Mucosa of stomach (tissue), 1 donor: ENCODE results near the gene FOSL1.

Source experiments
- H3K27me3 ChIP-seq: one replicate; pipeline ENCODE4 v1.7.0; 2013; ENCODE audit warnings: mild to moderate bottlenecking, low read length; ENCODE audit not compliant: control insufficient read depth, insufficient read depth
- H3K36me3 ChIP-seq: one replicate; pipeline ENCODE4 v1.7.0; 2013; ENCODE audit warnings: low read length; ENCODE audit not compliant: control insufficient read depth, insufficient read depth
- H3K4me1 ChIP-seq: one replicate; pipeline ENCODE4 v1.7.0; 2013; ENCODE audit warnings: mild to moderate bottlenecking, low read length; ENCODE audit not compliant: control insufficient read depth, insufficient read depth
- H3K4me3 ChIP-seq: one replicate; pipeline ENCODE4 v1.7.0; 2013; ENCODE audit warnings: low read length
- H3K9ac ChIP-seq: one replicate; pipeline ENCODE4 v1.7.0; 2013; ENCODE audit warnings: mild to moderate bottlenecking, low read length, moderate library complexity
- H3K9me3 ChIP-seq: one replicate; pipeline ENCODE4 v1.7.0; 2013; ENCODE audit warnings: mild to moderate bottlenecking, low read length, moderate library complexity; ENCODE audit not compliant: control insufficient read depth
- donor health status: Pancreatic carcinoma.

The FOSL1 gene

GRCh38 chr11:65891219-65892136, 8.7 kb downstream of the FOSL1 start:
- H3K9me3 ChIP-seq, result no peaks in the 10 kb centered on the region
- H3K36me3 ChIP-seq, result no peaks in the 10 kb centered on the region
- H3K4me3 ChIP-seq, result peak overlapping the region; percentile 69
- peak overlapping the region; percentile 72 for H3K9ac ChIP-seq
- no peaks in the 10 kb centered on the region for H3K27me3 ChIP-seq
- peaks cover 56% of the 10 kb centered on the region for H3K4me1 ChIP-seq

GRCh38 chr11:65890324-65891218, 9.6 kb downstream of the FOSL1 start, which contains the start of gene CCDC85B:
Gene CCDC85B, plus strand, starts transcription at chr11:65890673. Its CDS starts 111 bp downstream, at chr11:65890784.
- Histone ChIP-seq H3K4me1 (peaks cover 65% of the 10 kb centered on the region), H3K9me3 (no peaks in the 10 kb centered on the region), H3K9ac (peak within 1 kb of the TSS; percentile 72), H3K4me3 (peak within 1 kb of the TSS; percentile 69), H3K36me3 (no peaks in the 10 kb centered on the region), H3K27me3 (no peaks in the 10 kb centered on the region)

- H3K4me1 ChIP-seq, result peaks cover 75% of the 10 kb centered on the region
- no peaks in the 10 kb centered on the region for H3K27me3 ChIP-seq
- H3K36me3 ChIP-seq, result peaks cover 13% of the 10 kb centered on the region
- H3K9me3 ChIP-seq, result no peaks in the 10 kb centered on the region
- peak within 1 kb of the TSS; percentile 90 for H3K4me3 ChIP-seq
- H3K9ac ChIP-seq, result peak within 1 kb of the TSS; percentile 72
Measured at GRCh38 chr11:65888163-65888814, 11.9 kb downstream of the FOSL1 start, which contains the start of gene FIBP. Gene FIBP, minus strand, starts transcription at chr11:65888471. Its CDS starts 53 bp downstream, at chr11:65888418.

- Histone ChIP-seq H3K9ac (peak overlapping the region; percentile 72), H3K4me1 (peaks cover 70% of the 10 kb centered on the region), H3K36me3 (peaks cover 15% of the 10 kb centered on the region), H3K27me3 (no peaks in the 10 kb centered on the region), H3K4me3 (peak overlapping the region; percentile 90), H3K9me3 (no peaks in the 10 kb centered on the region)
Measured at GRCh38 chr11:65887723-65888162, 12.4 kb downstream of the FOSL1 start.

GRCh38 chr11:65886826-65887722, 13.1 kb downstream of the FOSL1 start:
- Histone ChIP-seq H3K4me1 (peaks cover 64% of the 10 kb centered on the region), H3K9ac (peak overlapping the region; percentile 72), H3K4me3 (peak overlapping the region; percentile 90), H3K27me3 (no peaks in the 10 kb centered on the region), H3K9me3 (no peaks in the 10 kb centered on the region), H3K36me3 (peaks cover 15% of the 10 kb centered on the region)

GRCh38 chr11:65885808-65886536, 14.2 kb downstream of the FOSL1 start:
- no peak overlapping the region for H3K4me3 ChIP-seq
- no peaks in the 10 kb centered on the region for H3K27me3 ChIP-seq
- H3K4me1 ChIP-seq, result peaks cover 53% of the 10 kb centered on the region
- H3K9me3 ChIP-seq, result no peaks in the 10 kb centered on the region
- peaks cover 15% of the 10 kb centered on the region for H3K36me3 ChIP-seq
- H3K9ac ChIP-seq, result no peak overlapping the region

GRCh38 chr11:65885231-65885630, 15.0 kb downstream of the FOSL1 start:
- Histone ChIP-seq H3K36me3 (peaks cover 15% of the 10 kb centered on the region), H3K4me1 (peaks cover 48% of the 10 kb centered on the region), H3K4me3 (no peak overlapping the region), H3K27me3 (no peaks in the 10 kb centered on the region), H3K9ac (no peak overlapping the region), H3K9me3 (no peaks in the 10 kb centered on the region)

GRCh38 chr11:65884716-65885092, 15.5 kb downstream of the FOSL1 start:
- Histone ChIP-seq H3K4me1 (peaks cover 42% of the 10 kb centered on the region), H3K9ac (no peak overlapping the region), H3K27me3 (no peaks in the 10 kb centered on the region), H3K4me3 (no peak overlapping the region), H3K36me3 (peaks cover 15% of the 10 kb centered on the region), H3K9me3 (no peaks in the 10 kb centered on the region)

- Histone ChIP-seq H3K27me3 (no peaks in the 10 kb centered on the region), H3K9ac (no peak overlapping the region), H3K4me3 (no peak overlapping the region), H3K9me3 (no peaks in the 10 kb centered on the region), H3K36me3 (peaks cover 15% of the 10 kb centered on the region), H3K4me1 (peaks cover 36% of the 10 kb centered on the region)
Measured at GRCh38 chr11:65883786-65884715, 16.1 kb downstream of the FOSL1 start.
